GM12801 (cell line): ENCODE data around the gene IL22RA1.

Source experiments
- TF ChIP-seq, protein P1 (sequence below): IDR thresholded peaks from one replicate; pipeline ENCODE4 v1.5.1; 2011; ENCODE audit warnings: control low read depth; ENCODE audit not compliant: insufficient read length; ENCODE audit errors: extremely low read depth

IL22RA1 gene

DNA sequence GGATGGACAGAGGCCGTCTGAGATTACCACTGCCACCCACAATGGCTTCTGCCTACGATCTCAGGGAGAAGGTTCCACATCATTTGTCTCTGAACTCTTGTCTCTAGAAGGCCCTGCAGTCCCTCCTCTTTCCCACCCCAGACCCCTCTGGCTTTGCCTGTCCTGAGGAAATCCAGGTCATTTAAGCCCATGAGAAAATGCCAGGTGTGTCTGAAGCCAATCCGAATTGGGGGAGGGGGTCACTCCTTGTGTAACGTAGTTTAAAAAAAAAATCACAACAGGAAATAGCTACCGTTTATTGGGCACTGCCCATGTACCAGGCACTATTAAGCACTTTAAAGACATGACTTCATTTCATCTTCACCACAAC is 23.5 kb downstream of the IL22RA1 start:
- TF ChIP-seq, protein P1, sequence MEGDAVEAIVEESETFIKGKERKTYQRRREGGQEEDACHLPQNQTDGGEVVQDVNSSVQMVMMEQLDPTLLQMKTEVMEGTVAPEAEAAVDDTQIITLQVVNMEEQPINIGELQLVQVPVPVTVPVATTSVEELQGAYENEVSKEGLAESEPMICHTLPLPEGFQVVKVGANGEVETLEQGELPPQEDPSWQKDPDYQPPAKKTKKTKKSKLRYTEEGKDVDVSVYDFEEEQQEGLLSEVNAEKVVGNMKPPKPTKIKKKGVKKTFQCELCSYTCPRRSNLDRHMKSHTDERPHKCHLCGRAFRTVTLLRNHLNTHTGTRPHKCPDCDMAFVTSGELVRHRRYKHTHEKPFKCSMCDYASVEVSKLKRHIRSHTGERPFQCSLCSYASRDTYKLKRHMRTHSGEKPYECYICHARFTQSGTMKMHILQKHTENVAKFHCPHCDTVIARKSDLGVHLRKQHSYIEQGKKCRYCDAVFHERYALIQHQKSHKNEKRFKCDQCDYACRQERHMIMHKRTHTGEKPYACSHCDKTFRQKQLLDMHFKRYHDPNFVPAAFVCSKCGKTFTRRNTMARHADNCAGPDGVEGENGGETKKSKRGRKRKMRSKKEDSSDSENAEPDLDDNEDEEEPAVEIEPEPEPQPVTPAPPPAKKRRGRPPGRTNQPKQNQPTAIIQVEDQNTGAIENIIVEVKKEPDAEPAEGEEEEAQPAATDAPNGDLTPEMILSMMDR: no peak

DNA sequence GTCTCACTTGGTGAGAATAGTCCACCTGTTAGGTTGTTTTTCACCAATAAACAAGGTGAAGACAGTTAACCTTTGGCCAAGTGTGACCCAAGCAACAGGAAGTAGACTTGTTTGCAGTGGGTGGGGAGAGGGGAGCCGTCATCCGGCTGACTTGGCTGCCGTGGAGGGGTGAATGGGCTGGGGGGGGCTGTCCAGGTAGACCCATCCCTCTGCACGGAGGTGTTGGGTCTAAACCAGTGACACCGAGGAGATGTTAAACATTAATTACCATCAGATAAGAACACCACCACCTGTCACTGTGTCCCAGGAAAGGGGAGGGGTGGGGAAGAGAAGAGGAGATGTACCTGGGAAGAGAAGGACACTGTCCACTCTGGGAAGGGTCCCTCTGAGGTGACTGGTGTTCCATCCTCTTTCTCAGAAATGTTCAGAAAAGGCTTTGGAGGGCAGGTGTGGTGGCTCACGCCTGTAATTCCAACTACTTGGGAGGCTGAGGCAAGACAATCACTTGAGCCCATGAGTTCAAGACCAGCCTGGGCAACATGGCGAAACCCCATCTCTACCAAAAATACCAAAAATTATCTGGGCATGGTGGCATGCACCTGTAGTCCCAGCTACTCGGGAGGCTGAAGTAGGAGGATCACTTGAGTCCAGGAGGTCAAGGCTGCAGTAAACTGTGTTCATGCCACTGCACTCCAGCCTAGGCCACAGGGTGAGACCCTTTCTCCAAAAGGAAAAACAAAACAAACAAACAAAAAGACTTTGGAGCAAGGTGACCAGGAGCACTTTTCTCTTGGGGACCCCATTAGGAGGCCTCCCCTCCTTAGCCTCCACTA is 24.3 kb downstream of the IL22RA1 start:
- TF ChIP-seq, protein P1: no peak

DNA sequence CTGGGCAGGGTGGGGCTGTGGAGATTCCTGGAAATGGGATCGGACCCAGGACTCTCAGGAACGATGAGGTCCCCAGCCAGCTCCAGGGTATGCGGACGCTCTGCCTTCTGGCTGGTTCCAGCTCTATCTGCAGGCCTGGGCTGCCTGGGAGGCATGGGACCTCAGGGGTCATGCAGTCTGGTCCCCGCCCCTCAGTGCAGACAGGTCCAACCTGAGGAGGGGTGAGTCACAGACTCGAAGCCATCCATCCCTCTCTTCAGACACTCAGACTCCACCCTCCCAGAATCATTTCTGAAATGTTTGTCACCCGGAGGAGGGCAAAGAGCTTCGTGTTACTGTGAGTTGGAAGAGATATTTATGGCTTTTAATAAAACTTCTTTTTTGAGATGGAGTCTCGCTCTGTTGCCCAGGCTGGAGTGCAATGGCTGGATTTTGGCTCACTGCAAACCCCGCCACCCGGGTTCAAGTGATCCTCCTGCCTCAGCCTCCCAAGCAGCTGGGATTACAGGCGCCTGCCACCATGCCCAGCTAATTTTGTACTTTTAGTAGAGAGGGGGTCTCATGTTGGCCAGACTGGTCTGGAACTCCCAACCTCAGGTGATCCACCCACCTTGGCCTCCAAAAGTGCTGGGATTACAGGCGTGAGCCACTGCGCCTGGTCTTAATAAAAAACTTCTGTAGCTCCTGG is 25.1 kb downstream of the IL22RA1 start:
- TF ChIP-seq, protein P1: no peak

DNA sequence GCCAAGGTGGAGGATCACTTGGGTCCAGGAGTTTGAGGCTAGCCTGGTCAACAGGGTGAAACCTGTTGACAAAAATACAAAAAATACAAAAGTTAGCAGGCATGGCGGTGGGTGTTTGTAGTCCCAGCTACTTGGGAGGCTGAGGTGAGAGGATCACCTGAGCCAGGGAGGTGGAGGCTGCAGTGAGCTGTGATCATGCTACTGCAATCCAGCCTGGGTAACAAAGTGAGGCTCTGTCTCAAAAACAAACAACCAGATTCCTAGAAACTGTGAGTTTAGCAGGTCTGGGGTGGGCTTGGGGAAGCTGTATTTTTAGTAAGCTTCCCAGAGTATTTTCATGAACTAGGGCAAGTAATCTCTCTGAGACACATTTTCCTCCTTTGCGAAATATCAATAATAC is 25.8 kb downstream of the IL22RA1 start:
- TF ChIP-seq, protein P1: no peak

DNA sequence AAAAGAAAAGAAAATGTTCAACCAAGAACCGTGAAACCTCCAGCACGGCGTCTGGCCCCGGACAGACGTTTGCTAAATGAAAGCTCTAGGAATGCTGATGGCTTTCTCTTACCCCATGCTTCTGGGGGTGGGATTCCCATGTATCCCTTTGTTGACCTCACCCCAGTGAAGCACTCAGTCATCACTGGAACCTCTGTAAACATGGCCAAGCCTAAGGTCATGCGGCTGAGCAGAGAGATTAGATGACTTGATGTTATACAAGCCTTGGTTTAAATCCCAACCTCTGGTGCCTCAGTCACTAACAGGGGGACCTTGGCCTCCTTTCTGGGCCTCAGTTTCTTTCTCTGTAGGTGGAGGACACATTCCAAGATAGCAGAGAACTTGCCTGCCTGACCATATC is 28.2 kb downstream of the IL22RA1 start:
- TF ChIP-seq, protein P1: no peak

DNA sequence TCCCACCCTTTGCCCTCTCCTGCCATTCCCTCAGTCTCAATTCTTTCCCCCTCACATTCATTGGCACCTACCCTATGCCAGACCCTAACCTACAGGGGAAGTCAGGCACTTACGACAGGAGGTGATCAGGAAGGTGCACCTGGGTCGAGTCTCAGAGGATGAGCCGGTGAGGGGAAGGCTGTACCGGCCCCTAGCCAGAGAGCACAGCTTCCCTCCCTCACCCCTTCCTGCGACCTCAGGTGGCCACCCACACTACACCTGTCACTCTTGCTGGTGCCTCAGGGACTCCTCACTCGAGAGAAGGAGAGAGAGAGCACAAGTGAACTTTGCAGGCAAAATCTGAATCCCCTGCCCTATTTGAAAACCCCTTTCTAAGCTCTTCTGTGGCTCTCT is 29.3 kb downstream of the IL22RA1 start:
- TF ChIP-seq, protein P1: no peak

DNA sequence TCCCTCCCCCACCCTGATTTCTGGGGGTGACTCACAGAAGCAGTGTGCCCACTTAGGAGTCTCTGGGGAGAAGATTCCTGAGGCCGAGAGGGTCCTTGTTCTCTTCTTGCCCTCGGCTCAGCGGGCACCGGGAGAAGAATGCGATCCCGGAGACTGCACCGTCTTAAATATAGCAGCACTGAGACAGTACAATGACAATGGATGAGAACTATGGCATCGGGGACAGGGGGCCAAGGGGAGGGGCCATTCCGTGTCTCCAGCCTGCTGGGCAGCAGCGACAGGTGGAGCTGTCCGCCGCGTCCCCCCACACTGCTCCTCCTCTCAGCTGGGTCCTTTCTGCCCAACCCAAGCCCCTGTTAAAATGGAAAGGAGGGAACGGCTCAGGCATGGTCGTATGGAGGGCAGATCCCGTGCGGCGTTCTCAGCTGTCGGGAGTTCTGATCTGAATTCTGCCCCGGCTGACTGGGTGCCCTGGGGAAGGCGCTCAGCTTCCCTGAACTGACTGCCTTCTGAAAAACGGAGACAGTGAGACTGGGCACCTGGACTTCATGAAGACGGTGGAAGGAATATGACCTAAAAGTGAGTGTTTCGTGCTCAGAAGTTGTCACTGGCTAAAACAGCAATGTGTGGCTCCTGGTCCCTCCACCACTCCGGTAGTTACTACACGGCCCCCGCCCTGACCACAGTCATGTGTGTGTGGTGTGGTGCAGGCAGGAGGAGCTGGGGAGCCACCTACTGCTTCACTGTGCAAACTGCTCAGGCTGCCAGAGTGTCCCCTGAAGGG is 30.8 kb downstream of the IL22RA1 start, which contains the start of gene MYOM3:
Gene MYOM3 (minus strand): TSS at position 140 of the 784 bp plus-strand sequence. CDS start 3,499 bp downstream, outside the sequence.
- TF ChIP-seq, protein P1: no peak
